Body of pancreas (tissue), 4 donors: ENCODE data around the gene MYL6B.

Source experiments
- CTCF ChIP-seq, 7 experiments: fragments of 450-650 bp in 4 of 7; fragments of 200-600 bp in 3 of 7; sonication (generic) in 3 of 7; IDR thresholded peaks; one replicate each; pipeline ENCODE4 v1.5.1; 2016 to 2019; ENCODE audit warnings: antibody characterized with exemption in 7 of 7
- POLR2A ChIP-seq, 3 donors: fragments of 450-650 bp; IDR thresholded peaks; one replicate each; pipeline ENCODE4 v1.6.1; 2016; ENCODE audit warnings: antibody characterized with exemption in 3 of 3, mild to moderate bottlenecking in 2 of 3

GRCh38 chr12:56128670-56129205 lies 23.6 kb upstream of the MYL6B start:
- no peak for TF ChIP-seq CTCF (IDR thresholded peaks at IDR 0.05)
- TF ChIP-seq POLR2A (IDR thresholded peaks at IDR 0.05): no peak
